ENCODE data around the gene AOC3.
"Not testable (repeated sequence)": the region's sequence is repeated elsewhere in the genome, so short reads cannot be mapped to it uniquely, and the experiment has no call there.

Gene AOC3

GRCh38 chr17:42873315-42873714, 22.3 kb downstream of the AOC3 start:
- Histone ChIP-seq H3K9ac (ENCODE audit: low read depth, low read length) (no peak overlapping the region), H3K79me2 (ENCODE audit: insufficient read depth, low read length) (no peaks in the 10 kb centered on the region), H3K4me3 (ENCODE audit: low read depth in 1 of 2, low read length in 2 of 2) (no peak overlapping the region), H4K20me1 (ENCODE audit: insufficient read depth, low read length) (no peaks in the 10 kb centered on the region), H3K4me2 (ENCODE audit: insufficient read depth, low read length) (no peak overlapping the region), H3K36me3 (ENCODE audit: insufficient read depth, low read length) (no peaks in the 10 kb centered on the region), H3K4me1 (ENCODE audit: insufficient read depth, low read length) (no peaks in the 10 kb centered on the region), H2AFZ (ENCODE audit: low read depth, low read length) (no peak overlapping the region), H3K27ac (ENCODE audit: low read length) (no peak overlapping the region), H3K27me3 (ENCODE audit: insufficient read depth, low read length, poor library complexity) (peaks cover 7% of the 10 kb centered on the region), H3K9me3 (ENCODE audit: insufficient read depth, low read length, severe bottlenecking) (no peaks in the 10 kb centered on the region)
- ATAC-seq (ENCODE audit: insufficient read depth, low read depth) (no peak), DNase-seq (no peak)
- TF ChIP-seq EZH2 (IDR thresholded peaks at IDR 0.05; ENCODE audit: borderline replicate concordance, low read depth, low read length, severe bottlenecking) (no peak), CTCF (IDR thresholded peaks at IDR 0.05; ENCODE audit: borderline replicate concordance, extremely low read depth, low read length, poor library complexity, severe bottlenecking) (no peak)

- H4K20me1 ChIP-seq (ENCODE audit: insufficient read depth, low read length); ATAC-seq (ENCODE audit: insufficient read depth, low read depth); DNase-seq: not testable (repeated sequence)
Observed at GRCh38 chr17:42873932-42874695, 23.1 kb downstream of the AOC3 start.

GRCh38 chr17:42877037-42877436, 26.0 kb downstream of the AOC3 start:
- no peak overlapping the region for H3K4me3 ChIP-seq (ENCODE audit: low read depth in 1 of 2, low read length in 2 of 2)
- H3K27me3 ChIP-seq (ENCODE audit: insufficient read depth, low read length, poor library complexity): peaks cover 14% of the 10 kb centered on the region
- H3K79me2 ChIP-seq (ENCODE audit: insufficient read depth, low read length): no peaks in the 10 kb centered on the region
- H3K4me2 ChIP-seq (ENCODE audit: insufficient read depth, low read length): no peak overlapping the region
- ATAC-seq (ENCODE audit: insufficient read depth, low read depth) (no peak), DNase-seq (no peak)
- H3K9ac ChIP-seq (ENCODE audit: low read depth, low read length): no peak overlapping the region
- H3K4me1 ChIP-seq (ENCODE audit: insufficient read depth, low read length): no peaks in the 10 kb centered on the region
- H3K9me3 ChIP-seq (ENCODE audit: insufficient read depth, low read length, severe bottlenecking): no peaks in the 10 kb centered on the region
- no peak overlapping the region for H3K27ac ChIP-seq (ENCODE audit: low read length)
- H4K20me1 ChIP-seq (ENCODE audit: insufficient read depth, low read length): no peaks in the 10 kb centered on the region
- TF ChIP-seq EZH2 (IDR thresholded peaks at IDR 0.05; ENCODE audit: borderline replicate concordance, low read depth, low read length, severe bottlenecking) (no peak), CTCF (IDR thresholded peaks at IDR 0.05; ENCODE audit: borderline replicate concordance, extremely low read depth, low read length, poor library complexity, severe bottlenecking) (no peak)
- no peak overlapping the region for H2AFZ ChIP-seq (ENCODE audit: low read depth, low read length)
- H3K36me3 ChIP-seq (ENCODE audit: insufficient read depth, low read length): no peaks in the 10 kb centered on the region

More at GRCh38 chr17:42873932-42874695, 23.1 kb downstream of the AOC3 start:
- peaks cover 11% of the 10 kb centered on the region for H3K27me3 ChIP-seq (ENCODE audit: insufficient read depth, low read length, poor library complexity)
- H3K4me3 ChIP-seq (ENCODE audit: low read depth in 1 of 2, low read length in 2 of 2); H3K36me3 ChIP-seq (ENCODE audit: insufficient read depth, low read length); H3K4me1 ChIP-seq (ENCODE audit: insufficient read depth, low read length); H3K4me2 ChIP-seq (ENCODE audit: insufficient read depth, low read length); H3K79me2 ChIP-seq (ENCODE audit: insufficient read depth, low read length); H3K9ac ChIP-seq (ENCODE audit: low read depth, low read length); H3K9me3 ChIP-seq (ENCODE audit: insufficient read depth, low read length, severe bottlenecking); H3K27ac ChIP-seq (ENCODE audit: low read length); H2AFZ ChIP-seq (ENCODE audit: low read depth, low read length): not testable (repeated sequence)

GRCh38 chr17:42878123-42878880, 27.3 kb downstream of the AOC3 start:
- H3K9ac ChIP-seq (ENCODE audit: low read depth, low read length): no peak overlapping the region
- H3K4me1 ChIP-seq (ENCODE audit: insufficient read depth, low read length): no peaks in the 10 kb centered on the region
- no peaks in the 10 kb centered on the region for H4K20me1 ChIP-seq (ENCODE audit: insufficient read depth, low read length)
- H3K79me2 ChIP-seq (ENCODE audit: insufficient read depth, low read length): no peaks in the 10 kb centered on the region
- no peak overlapping the region for H3K4me3 ChIP-seq (ENCODE audit: low read depth in 1 of 2, low read length in 2 of 2)
- ATAC-seq (ENCODE audit: insufficient read depth, low read depth): no peak
- no peaks in the 10 kb centered on the region for H3K36me3 ChIP-seq (ENCODE audit: insufficient read depth, low read length)
- peaks cover 16% of the 10 kb centered on the region for H3K27me3 ChIP-seq (ENCODE audit: insufficient read depth, low read length, poor library complexity)
- no peak overlapping the region for H2AFZ ChIP-seq (ENCODE audit: low read depth, low read length)
- no peak for TF ChIP-seq EZH2 (IDR thresholded peaks at IDR 0.05; ENCODE audit: borderline replicate concordance, low read depth, low read length, severe bottlenecking)
- TF ChIP-seq CTCF (IDR thresholded peaks at IDR 0.05; ENCODE audit: borderline replicate concordance, extremely low read depth, low read length, poor library complexity, severe bottlenecking): no peak
- no peaks in the 10 kb centered on the region for H3K9me3 ChIP-seq (ENCODE audit: insufficient read depth, low read length, severe bottlenecking)
- DNase-seq: no peak
- no peak overlapping the region for H3K4me2 ChIP-seq (ENCODE audit: insufficient read depth, low read length)
- no peak overlapping the region for H3K27ac ChIP-seq (ENCODE audit: low read length)
